NCI-H1105 treated with DMSO at 0.1 percent for 48 hours (cell line): ENCODE data around the gene STMND1.

ENCODE experiments used
- DNase-seq: peaks from one replicate; lab custom pipeline; 2025; lab: John Stamatoyannopoulos, UW

STMND1 gene

DNA sequence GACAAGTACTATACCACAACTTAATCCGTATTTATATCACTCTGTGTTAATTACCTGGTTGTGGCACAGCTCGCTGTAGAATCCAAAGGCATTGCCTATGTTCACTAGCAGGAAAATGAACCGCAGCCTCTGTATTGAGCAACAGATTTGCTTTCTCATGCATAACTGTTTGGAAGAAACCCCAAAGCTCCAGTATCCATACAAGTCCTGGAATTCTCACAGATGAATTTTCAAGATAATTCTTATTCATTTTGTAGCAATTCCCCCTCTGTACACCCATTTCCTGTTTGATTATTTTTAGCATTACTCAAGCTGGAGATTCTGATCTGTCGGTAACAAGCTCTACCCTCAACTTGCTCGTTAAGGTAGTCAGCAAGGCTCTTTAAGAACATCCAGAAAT lies 63.5 kb downstream of the STMND1 start:
- DNase-seq, result no peak

GRCh38 chr6:17167327-17167979 lies 65.6 kb downstream of the STMND1 start:
- no peak for DNase-seq

GRCh38 chr6:17169291-17169690 lies 67.4 kb downstream of the STMND1 start:
- no peak for DNase-seq

DNA sequence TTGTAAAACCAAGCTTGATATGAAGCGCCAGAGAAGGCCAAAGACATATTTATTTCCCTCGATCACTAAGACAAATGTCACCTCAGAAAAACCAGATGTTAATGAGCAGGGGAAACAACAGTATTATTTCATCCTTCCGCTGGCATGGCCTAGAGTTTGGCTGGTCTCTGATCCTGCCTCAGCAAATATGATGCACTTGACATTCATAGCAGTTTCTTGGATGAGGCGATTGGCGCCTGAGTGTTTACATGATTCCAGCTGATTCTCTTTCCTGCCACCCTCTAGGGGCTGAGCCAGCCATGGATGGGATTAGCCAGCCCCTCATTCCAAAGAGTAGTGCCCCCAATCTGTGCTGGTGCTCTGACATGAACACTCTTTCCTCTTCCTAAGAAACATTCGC lies 67.9 kb downstream of the STMND1 start:
- no peak for DNase-seq

GRCh38 chr6:17172836-17173470 lies 71.1 kb downstream of the STMND1 start:
- no peak for DNase-seq

- DNase-seq, result no peak
Measured at GRCh38 chr6:17178326-17178725, 76.5 kb downstream of the STMND1 start.

- DNase-seq, result peak; percentile 29
Measured at GRCh38 chr6:17178754-17179529, 77.1 kb downstream of the STMND1 start.

DNA sequence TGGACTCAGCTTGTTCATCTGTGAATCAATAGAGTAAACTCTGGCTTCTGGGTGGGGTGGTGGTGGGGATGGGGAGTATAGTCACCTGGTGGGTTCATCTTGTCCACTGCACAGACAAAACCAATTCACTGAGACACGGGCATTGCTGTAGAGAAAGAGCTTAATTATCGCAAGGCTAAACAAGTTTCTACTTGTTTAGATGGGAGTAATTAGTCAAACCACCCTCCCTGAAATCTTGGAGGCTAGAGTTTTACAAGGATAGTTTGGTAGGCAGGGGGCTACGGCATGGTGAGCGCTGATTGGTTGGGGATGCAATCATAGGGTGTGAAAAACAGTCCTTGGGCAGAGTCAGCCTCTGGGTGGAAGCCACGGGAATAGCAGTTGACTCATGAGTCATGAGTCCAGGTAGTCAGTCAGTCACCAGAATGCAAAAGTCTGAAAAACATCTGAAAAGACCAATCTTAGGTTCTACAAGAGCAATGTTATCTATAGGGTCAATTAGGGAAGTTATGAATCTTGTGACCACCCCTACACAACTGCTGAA lies 77.8 kb downstream of the STMND1 start:
- DNase-seq, result no peak
